Islet of Langerhans (tissue), 1 donor: ENCODE data around the gene NUDT1.
"Not testable (repeated sequence)": the region's sequence is repeated elsewhere in the genome, so short reads cannot be mapped to it uniquely, and the experiment has no call there.

Experiments used
- FAIRE-seq: peaks from one replicate; lab custom pipeline; 2011; peaks lifted over from hg19 to GRCh38; lab: Jason Lieb, UNC

The NUDT1 gene

GRCh38 chr7:2249744-2250323 is 7.8 kb downstream of the NUDT1 start:
- no peak for FAIRE-seq

- no peak for FAIRE-seq
Observed at GRCh38 chr7:2251381-2251780, 9.4 kb downstream of the NUDT1 start.

- no peak for FAIRE-seq
Observed at GRCh38 chr7:2251841-2252771, 10.1 kb downstream of the NUDT1 start.

- FAIRE-seq = no peak
Observed at GRCh38 chr7:2253021-2253420, 11.0 kb downstream of the NUDT1 start.

- FAIRE-seq = no peak
Observed at GRCh38 chr7:2253525-2254244, 11.7 kb downstream of the NUDT1 start.

GRCh38 chr7:2254429-2255144 is 12.6 kb downstream of the NUDT1 start:
- FAIRE-seq = no peak

GRCh38 chr7:2255145-2256139 is 13.4 kb downstream of the NUDT1 start:
- no peak for FAIRE-seq

GRCh38 chr7:2256306-2257045 is 14.4 kb downstream of the NUDT1 start:
- no peak for FAIRE-seq

GRCh38 chr7:2257046-2257551 is 15.1 kb downstream of the NUDT1 start:
- FAIRE-seq = no peak

- no peak for FAIRE-seq
Observed at GRCh38 chr7:2257651-2258050, 15.6 kb downstream of the NUDT1 start.

GRCh38 chr7:2258661-2259365 is 16.8 kb downstream of the NUDT1 start:
- no peak for FAIRE-seq

GRCh38 chr7:2259480-2259879 is 17.5 kb downstream of the NUDT1 start:
- no peak for FAIRE-seq

GRCh38 chr7:2260820-2261219 is 18.8 kb downstream of the NUDT1 start:
- FAIRE-seq = no peak

- no peak for FAIRE-seq
Observed at GRCh38 chr7:2261611-2262010, 19.6 kb downstream of the NUDT1 start.

GRCh38 chr7:2263176-2263575 is 21.1 kb downstream of the NUDT1 start:
- no peak for FAIRE-seq

- FAIRE-seq = no peak
Observed at GRCh38 chr7:2264158-2264557, 22.1 kb downstream of the NUDT1 start.

GRCh38 chr7:2266911-2267310 is 24.9 kb downstream of the NUDT1 start:
- no peak for FAIRE-seq

- not testable (repeated sequence) for FAIRE-seq
Observed at GRCh38 chr7:2269089-2269990, 27.3 kb downstream of the NUDT1 start.
